ENCODE measurements around the gene PSRC1.

The PSRC1 gene

GRCh38 chr1:109238382-109238781 is 44.6 kb downstream of the PSRC1 start:
- H3K4me3 ChIP-seq (ENCODE audit: low read depth, low read length), result no peak overlapping the region
- TF ChIP-seq, protein P1, sequence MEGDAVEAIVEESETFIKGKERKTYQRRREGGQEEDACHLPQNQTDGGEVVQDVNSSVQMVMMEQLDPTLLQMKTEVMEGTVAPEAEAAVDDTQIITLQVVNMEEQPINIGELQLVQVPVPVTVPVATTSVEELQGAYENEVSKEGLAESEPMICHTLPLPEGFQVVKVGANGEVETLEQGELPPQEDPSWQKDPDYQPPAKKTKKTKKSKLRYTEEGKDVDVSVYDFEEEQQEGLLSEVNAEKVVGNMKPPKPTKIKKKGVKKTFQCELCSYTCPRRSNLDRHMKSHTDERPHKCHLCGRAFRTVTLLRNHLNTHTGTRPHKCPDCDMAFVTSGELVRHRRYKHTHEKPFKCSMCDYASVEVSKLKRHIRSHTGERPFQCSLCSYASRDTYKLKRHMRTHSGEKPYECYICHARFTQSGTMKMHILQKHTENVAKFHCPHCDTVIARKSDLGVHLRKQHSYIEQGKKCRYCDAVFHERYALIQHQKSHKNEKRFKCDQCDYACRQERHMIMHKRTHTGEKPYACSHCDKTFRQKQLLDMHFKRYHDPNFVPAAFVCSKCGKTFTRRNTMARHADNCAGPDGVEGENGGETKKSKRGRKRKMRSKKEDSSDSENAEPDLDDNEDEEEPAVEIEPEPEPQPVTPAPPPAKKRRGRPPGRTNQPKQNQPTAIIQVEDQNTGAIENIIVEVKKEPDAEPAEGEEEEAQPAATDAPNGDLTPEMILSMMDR (IDR thresholded peaks at IDR 0.05; ENCODE audit: control insufficient read depth, extremely low read depth, insufficient read depth), result no peak
- DNase-seq (ENCODE audit: low read depth), result no peak

DNA sequence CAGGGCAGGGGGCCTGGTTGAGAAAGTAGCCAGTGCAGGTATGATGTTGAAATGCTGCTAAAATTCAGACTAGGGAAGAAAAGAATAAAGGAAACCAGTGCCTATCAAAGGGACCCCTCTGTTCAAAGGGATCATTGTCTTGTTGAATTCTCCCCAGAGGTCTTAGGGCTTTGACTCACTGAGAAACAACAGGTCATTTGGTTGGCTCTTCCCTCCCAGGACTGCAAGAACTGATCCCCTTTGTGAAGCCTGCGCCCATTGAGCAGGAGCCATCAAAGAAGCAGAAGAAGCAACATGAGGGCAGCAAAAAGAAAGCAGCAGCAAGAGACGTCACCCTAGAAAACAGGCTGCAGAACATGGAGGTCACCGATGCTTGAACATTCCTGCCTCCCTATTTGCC is 45.4 kb downstream of the PSRC1 start:
- DNase-seq (ENCODE audit: low read depth), result no peak
- TF ChIP-seq, protein P1 (IDR thresholded peaks at IDR 0.05; ENCODE audit: control insufficient read depth, extremely low read depth, insufficient read depth), result no peak
- H3K4me3 ChIP-seq (ENCODE audit: low read depth, low read length), result no peak overlapping the region

DNA sequence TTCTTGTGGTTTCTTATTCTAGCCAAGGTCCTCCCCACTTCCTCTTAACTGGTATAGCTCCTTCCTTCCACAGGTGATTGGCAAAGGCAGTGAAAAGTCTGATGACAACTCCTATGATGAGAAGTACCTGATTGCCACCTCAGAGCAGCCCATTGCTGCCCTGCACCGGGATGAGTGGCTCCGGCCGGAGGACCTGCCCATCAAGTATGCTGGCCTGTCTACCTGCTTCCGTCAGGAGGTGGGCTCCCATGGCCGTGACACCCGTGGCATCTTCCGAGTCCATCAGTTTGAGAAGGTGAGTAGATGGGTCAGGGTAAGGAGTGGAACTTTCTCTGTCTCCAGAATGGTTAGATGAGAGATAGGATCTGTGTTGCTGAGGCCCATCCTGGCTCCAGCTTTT is 47.8 kb downstream of the PSRC1 start:
- DNase-seq (ENCODE audit: low read depth), result no peak
- TF ChIP-seq, protein P1 (IDR thresholded peaks at IDR 0.05; ENCODE audit: control insufficient read depth, extremely low read depth, insufficient read depth), result no peak
- H3K4me3 ChIP-seq (ENCODE audit: low read depth, low read length), result no peak overlapping the region

DNA sequence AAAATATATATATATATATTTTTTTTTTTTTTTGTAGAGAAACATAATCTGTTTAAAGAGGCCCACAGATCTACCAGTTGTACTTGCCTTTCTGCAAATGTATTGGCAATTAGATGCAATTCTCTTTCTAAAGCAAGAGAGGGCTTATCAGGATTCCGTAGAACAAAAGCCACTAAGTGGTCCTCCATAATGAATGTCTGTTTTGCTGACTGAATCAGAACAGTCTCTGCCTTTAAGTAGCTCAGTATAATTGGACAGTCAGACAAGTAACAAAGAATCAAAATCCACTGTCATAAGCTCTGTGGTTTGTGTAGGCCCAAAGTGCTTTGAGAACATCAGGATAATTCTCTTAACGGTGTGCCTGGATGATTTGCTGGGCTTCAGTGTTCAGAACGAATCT is 51.9 kb downstream of the PSRC1 start:
- TF ChIP-seq, protein P1 (IDR thresholded peaks at IDR 0.05; ENCODE audit: control insufficient read depth, extremely low read depth, insufficient read depth), result no peak

More for the DNA sequence above, 51.9 kb downstream of the PSRC1 start:
- DNase-seq (ENCODE audit: low read depth), result no peak
- H3K4me3 ChIP-seq (ENCODE audit: low read depth, low read length), result no peak overlapping the region

Data from LNCaP clone FGC (cell line).